GM21447 (cell line): ENCODE measurements around the gene GCN1.
"Not testable (repeated sequence)": the region's sequence is repeated elsewhere in the genome, so short reads cannot be mapped to it uniquely, and the experiment has no call there.

Experiments used
- ATAC-seq: cut with Tn5 transposase; IDR thresholded peaks from one replicate; pipeline ENCODE4 v1.9.1; 2021; ENCODE audit not compliant: unreplicated experiment

The GCN1 gene

GRCh38 chr12:120194534-120195395 is at the start of gene GCN1:
GCN1 (minus strand) TSS chr12:120194715; CDS start chr12:120194697, 18 bp downstream.
- ATAC-seq, result peak; percentile 76

DNA sequence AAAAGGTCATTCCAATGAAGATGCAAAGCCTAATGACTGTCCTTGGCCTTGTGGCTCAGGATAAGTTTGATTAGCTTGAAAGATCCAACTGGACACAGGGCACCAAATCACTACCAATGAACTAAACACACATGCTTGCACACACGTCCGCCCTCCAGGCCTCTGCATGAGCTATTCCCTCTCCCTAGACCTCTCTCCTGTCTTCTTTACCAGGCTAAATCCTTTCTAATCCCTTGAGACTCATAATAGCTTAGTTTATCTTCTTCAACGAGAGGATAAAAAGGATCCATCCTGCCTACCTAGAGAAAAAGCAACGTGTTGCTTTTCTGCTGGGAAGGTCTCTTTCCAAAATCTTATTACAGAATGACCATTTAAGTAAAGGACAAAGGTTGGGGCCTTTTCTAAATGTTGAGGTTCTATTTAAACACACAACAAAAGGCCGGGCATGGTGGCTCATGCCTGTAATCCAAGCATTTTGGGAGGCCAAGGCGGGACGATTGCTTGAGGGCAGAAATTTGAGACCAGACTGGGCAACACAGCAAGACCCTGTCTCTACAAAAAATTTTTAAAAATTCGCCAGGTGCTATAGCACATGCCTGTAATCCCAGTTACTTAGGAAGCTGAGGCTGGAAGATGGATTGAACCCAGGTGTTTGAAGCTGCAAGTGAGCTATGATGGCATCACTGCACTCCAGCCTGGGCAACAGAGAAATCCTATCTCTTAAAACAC is 48.6 kb upstream of the GCN1 start:
- ATAC-seq, result no peak

GRCh38 chr12:120242275-120242799 is 47.8 kb upstream of the GCN1 start:
- no peak for ATAC-seq

DNA sequence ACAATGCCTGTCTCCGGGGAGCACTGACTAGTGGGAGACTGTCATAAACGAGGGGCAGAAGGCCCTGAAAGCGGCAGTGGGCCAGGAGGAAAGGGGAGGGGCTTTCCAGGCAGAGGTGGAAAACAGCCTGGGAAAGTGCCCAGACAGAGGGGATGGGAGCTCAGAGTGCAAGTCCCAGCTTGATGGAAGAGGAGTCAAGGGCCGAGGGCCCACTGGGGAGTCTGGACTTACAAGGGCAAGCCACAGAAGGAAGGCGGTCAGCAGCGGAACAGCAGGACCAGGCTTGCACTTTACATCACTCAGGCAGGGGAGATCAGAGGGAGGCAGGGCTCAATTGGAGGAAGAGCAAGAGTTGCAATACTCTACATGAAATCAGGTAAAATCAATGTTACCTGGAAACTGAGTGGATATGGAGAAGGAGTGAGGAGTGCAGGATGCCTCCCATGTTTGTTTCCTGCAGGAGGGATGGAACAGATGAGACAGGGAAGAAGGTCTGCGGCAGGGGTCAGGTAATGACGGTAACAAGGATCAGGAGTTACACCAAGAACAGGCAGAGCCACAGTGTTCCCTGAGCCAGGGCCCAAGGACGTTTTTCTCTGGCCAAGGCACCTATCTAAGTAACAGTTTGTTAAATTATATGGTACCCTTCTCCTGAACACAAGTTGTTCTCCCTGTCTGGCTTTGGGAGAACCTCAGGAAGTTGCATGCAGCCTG is 47.2 kb upstream of the GCN1 start:
- ATAC-seq, result no peak

DNA sequence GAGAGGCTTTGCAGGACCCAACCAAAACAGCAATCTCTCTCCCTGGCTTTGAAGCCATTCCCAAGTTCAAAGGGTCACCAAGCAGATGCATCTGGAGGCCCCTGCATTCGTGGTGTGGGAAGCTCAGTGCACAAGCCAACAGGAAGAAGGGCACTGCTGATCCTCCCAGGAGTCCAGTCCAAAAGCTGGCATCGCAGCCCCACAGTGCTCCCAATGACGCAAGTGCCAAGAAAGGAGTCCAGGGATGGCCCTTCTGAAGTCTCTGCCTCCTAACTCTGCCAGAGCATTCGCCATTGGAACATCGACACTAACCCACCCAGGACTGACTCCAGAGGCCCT is 45.9 kb upstream of the GCN1 start:
- ATAC-seq, result no peak

GRCh38 chr12:120239776-120240494 is 45.4 kb upstream of the GCN1 start:
- ATAC-seq, result no peak

DNA sequence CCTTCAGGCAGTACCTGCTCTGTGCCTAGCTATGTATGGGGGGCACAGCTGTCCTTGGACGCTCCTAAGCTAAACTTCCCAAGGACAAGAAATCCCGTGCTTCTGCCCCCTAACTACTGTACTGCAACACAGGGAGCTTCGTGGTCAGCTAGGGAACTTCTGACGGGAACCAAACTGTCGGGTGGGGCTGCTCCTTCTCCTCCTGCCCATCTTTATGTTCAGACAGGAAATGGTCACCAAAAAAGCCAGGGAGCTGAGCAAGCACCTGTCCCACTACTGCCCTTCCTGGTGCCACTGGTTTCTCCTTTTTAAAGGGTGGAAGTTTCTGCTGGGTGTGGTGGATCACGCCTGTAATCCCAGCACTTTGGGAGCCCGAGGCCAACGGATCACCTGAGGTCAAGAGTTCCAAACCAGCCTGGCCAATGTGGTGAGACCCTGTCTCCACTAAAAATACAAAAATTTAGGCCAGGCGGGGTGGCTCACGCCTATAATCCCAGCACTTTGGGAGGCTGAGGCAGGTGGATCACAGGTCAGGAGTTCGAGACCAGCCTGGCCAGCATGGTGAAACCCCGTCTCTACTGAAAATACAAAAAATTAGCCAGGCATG is 44.4 kb upstream of the GCN1 start:
- no peak for ATAC-seq

GRCh38 chr12:120238217-120238616 is 43.7 kb upstream of the GCN1 start:
- no peak for ATAC-seq

GRCh38 chr12:120237360-120238171 is 43.1 kb upstream of the GCN1 start:
- no peak for ATAC-seq

DNA sequence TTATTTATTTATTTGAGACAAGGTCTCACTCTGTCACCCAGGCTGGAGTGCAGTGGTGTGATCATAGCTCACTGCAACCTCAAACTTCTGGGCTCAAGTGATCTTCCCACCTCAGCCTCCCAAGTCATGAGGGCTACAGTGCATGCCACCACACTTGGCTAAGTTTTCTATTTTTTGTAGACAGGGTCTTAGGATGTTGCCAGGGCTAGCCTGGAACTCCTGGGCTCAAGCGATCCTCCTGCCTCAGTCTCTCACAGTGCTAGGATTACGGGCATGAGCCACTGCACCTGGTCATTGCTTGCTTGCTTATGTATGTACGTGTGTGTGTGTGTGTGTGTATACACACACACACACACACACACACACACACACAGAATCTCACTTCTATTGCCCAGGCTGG is 42.3 kb upstream of the GCN1 start:
- not testable (repeated sequence) for ATAC-seq

DNA sequence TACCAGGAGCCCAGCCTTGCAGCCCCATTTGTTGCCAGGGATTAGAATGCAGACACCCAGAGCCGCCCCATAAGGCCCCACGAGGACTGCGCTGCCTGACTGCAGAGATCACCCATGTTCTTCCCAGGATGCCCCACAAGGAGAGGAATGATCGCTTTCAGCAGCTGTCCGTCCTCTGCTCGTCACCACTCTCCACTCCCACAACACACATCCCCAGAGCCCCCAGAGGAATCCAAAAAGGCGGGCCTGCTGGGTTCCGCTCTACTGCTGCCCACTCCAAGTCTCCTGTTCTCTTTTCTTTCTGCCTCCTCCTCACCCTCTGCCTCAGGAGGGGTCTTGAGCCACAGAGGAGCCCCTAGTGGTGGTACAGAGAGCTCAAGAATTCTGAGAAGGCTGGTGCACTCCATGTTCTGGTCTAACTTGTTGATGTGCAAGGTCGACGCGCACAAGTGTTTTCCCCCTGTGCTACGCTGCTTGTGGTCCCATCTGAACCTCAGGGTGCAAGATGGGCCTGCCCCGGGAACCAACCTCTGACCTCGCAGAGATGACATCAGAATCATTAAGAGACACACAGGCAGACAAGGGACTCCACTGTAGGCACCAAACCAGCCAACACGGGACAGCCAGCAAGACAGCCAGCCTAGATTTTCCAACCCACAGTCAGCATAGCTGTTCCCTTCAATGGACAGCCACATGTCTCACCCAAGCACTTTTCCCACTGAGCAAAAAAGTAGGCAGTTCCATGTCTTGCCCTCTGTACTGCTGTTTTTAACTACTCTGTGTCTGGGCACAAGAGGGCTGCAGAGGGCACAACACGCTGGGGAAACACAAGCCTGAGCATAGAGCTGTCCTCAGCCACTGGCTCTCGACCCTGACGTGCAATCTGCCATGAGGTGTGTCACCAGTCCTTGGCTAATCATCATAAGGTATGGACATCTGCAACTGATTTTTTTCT is 41.1 kb upstream of the GCN1 start:
- no peak for ATAC-seq

DNA sequence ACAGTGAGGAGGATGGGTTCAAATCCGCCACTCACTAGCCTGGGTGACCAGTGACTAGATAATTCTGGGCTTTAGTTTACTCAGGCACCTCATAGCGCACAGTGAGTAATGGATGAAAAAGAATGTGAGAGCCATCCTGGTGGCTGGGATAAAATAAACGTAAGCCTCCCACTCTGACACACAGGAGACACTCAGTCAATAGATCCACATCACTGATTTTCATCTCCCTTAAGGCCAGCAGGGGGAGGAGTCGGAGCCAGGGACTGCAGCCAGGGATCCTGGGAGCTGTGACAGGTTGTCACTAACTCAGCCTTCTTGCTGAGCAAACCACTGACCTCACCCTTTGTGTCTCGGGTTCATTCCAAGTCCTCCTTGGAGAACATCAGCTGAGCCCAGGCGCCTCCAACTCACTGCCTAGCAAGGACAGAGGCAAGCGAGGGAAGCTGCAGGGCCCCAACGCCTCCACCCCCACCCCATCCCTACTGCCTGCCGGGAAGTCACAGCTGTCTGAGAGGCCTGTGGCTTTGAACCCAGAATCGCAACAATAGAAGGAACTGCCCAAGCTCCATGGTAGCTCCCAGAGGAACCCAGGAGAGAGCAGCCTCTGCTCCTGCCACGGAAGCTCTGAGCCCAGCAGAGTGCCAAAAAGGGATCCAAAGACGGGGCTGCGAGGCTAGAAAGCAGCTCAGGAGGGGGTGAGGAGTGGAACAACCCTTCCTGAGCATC is 40.3 kb upstream of the GCN1 start:
- no peak for ATAC-seq

DNA sequence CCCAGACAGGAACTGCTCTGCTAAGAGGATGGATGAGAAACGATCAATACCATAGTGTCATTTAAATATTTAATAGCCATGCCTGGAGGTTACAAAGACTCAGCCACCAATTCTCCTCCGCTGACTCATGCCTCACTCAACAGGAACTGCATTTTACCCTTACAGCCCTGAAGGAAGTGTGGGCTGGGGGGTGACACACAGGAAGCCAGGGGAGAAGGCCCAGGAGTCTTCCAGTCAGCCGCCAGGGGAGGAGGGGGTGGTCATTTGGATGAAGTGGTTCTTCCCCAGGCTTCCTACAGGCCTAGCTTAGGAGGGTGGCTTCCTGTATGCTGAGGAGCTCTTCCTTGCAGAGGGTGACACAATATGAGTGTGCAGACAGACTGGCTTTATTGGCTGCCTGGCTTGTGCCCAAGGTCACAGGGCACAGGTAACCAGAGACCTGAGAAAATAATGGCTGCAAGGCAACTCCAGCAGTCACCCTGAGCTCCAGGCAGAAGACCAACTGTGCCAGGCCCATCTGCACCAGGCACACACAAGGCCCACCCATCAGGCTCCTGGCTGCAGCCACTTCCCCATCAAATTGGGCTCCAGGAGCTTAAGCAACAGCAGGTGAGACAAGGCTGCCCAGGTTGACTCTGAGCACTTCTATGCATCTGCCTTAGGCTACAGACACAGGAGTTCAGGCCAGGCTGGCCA is 36.9 kb upstream of the GCN1 start:
- no peak for ATAC-seq

DNA sequence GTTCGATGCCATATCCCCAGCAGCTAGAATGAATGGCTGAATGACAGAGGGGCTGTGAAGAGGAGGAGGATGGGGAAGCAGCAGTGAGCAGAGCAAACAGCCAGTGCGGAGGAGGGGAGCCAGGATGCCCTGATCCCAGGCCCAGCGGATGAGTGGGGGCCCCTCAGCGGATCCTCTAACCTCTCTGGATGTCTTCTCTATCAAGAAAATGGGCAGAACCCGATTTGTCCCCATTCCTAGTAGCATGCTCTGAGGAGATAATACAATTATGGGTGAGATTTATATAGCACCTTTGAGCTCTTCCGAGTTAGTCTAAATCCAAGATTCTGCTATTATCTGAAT is 36.4 kb upstream of the GCN1 start:
- no peak for ATAC-seq

GRCh38 chr12:120230326-120230973 is 35.9 kb upstream of the GCN1 start:
- no peak for ATAC-seq

- no peak for ATAC-seq
Measured at GRCh38 chr12:120229487-120230325, 35.2 kb upstream of the GCN1 start.
